H7 (cell line): ENCODE data around the gene TXNDC11. TPM values are rescaled to one million over a fixed set of nuclear protein-coding genes. Genes with fewer than 3 reads are reported as not detected.
A peak's percentile ranks its signal among the peaks of the same experiment; 100 is the strongest.
"Not testable (repeated sequence)": the region's sequence is repeated elsewhere in the genome, so short reads cannot be mapped to it uniquely, and the experiment has no call there.

Experiments
- DNase-seq: peaks from one replicate; pipeline ENCODE4 v3.0.0; 2012
- H3K27me3 ChIP-seq: 2 replicates; pipeline ENCODE4 v1.6.0; 2011; ENCODE audit warnings: mild to moderate bottlenecking, low read length; ENCODE audit not compliant: control insufficient read depth, insufficient read depth
- H3K36me3 ChIP-seq: replicated peaks from 2 replicates; pipeline ENCODE4 v1.5.1; 2011; ENCODE audit warnings: low read length; ENCODE audit not compliant: control insufficient read depth, insufficient read depth
- H3K4me3 ChIP-seq: 2 replicates; pipeline ENCODE4 v1.5.1; 2011; ENCODE audit warnings: low read depth, mild to moderate bottlenecking, control low read depth, low read length, moderate library complexity; ENCODE audit not compliant: insufficient read depth
- total RNA-seq: library from RNA; depleted of rRNA; stranded (reverse); fragments of >200 nt; shearing (Covaris generic); gene quantifications from 2 replicates; pipeline ENCODE4 v1.2.3, GENCODE V29; 2014; rRNA removed

Gene TXNDC11, protein sequence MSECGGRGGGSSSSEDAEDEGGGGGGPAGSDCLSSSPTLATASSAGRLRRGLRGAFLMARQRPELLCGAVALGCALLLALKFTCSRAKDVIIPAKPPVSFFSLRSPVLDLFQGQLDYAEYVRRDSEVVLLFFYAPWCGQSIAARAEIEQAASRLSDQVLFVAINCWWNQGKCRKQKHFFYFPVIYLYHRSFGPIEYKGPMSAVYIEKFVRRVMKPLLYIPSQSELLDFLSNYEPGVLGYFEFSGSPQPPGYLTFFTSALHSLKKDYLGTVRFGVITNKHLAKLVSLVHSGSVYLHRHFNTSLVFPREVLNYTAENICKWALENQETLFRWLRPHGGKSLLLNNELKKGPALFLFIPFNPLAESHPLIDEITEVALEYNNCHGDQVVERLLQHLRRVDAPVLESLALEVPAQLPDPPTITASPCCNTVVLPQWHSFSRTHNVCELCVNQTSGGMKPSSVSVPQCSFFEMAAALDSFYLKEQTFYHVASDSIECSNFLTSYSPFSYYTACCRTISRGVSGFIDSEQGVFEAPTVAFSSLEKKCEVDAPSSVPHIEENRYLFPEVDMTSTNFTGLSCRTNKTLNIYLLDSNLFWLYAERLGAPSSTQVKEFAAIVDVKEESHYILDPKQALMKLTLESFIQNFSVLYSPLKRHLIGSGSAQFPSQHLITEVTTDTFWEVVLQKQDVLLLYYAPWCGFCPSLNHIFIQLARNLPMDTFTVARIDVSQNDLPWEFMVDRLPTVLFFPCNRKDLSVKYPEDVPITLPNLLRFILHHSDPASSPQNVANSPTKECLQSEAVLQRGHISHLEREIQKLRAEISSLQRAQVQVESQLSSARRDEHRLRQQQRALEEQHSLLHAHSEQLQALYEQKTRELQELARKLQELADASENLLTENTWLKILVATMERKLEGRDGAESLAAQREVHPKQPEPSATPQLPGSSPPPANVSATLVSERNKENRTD
- total RNA-seq: 12.3 and 14.4 TPM in 2 replicates

DNA sequence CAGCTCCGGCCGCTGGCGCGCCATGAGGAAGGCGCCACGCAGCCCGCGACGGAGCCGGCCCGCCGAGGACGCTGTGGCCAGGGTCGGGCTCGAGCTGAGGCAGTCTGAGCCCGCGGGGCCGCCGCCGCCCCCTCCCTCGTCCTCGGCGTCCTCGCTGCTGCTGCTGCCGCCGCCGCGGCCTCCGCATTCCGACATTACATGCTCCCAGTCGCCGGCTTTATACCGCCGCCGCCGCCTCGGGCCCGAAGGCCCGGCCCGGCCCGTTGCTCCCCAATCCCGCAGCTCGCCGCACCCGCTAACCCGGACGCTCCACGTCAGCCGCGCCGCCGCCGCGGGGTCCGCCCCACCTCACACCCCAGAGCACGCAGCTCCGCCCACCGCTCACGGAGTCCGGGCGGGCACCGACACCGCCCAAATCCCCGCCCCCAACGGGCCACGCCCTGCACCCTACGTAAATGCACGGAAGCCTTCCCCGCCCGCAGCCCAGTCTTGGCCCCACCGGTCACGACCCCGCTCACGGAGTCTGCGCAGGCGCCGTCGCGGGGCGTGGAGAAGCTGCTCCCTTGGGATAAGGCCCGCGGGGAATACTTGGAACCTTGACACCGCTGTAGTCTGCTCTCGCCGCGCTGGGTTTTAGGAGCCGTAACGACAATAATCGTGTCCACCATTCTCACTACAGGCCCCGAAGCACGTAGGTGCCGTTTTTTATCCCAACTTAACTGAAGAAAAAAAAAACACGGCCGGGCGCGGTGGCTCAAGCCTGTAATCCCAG is at the start of gene TXNDC11:
TSS of gene TXNDC11 (minus strand) at position 322 of the 772 bp plus-strand sequence. CDS start at position 195, 127 bp downstream.
- DNase-seq: peak; percentile 99
- H3K36me3 ChIP-seq: no peaks in the 10 kb centered on the region
- peak within 1 kb of the TSS; percentile 82 for H3K4me3 ChIP-seq

DNA sequence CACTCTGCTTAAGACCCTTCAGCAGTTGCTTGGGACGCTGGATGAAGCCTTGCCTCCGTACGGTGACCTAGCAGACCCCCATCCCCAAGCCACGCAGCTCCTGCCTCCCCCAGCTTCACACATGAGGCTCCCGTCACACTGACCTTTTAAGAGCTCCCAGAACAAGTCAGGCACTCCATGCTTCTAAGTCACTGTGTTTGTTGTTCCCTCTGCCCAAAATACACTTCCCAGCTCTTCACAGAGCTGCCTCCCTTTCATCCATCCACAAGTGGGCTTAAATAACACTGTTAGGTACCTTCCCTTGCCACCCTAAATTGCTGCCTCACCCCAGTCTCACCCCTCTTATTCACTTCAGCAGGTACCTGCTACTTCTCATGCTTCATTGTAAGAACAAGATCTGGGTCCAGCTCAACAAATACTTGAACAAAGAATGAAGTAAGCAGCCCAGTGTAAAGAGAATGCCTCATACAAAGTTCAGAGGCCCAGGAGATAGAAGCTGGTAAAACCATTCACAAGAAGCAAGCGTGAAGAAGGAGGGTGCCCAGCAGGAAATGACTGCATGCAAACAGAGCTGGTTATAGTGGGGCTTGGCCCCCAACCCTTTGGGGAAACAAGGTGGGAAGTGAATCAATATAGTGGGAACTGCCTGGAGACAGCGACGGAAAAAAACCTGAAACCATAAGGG is 48.6 kb upstream of the TXNDC11 start:
- DNase-seq: no peak
- Histone ChIP-seq H3K4me3 (no peak overlapping the region), H3K36me3 (peaks cover 4% of the 10 kb centered on the region), H3K27me3 (no peaks in the 10 kb centered on the region)

More for the DNA sequence above, at the start of gene TXNDC11:
- H3K27me3 ChIP-seq: no peaks in the 10 kb centered on the region

DNA sequence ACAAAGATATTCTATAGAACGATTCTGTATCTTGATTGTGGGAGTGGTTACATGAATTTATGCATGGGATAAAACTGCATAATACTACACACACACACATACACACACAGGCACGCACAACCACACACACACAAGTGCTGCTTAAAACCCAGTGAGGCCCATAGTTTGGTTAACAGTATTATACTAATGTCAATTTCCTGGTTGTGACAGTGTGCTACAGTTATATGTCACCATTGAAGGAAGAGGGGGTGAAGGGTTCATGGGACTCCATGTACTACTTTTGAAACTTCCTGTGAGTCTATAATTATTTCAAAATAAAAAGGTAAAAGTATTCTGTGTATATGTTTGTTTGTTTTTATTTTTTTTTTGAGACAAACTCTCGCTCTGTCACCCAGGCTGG is 46.3 kb upstream of the TXNDC11 start:
- no peak for DNase-seq
- H3K36me3 ChIP-seq: peaks cover 2% of the 10 kb centered on the region
- no peaks in the 10 kb centered on the region for H3K27me3 ChIP-seq
- H3K4me3 ChIP-seq: no peak overlapping the region

DNA sequence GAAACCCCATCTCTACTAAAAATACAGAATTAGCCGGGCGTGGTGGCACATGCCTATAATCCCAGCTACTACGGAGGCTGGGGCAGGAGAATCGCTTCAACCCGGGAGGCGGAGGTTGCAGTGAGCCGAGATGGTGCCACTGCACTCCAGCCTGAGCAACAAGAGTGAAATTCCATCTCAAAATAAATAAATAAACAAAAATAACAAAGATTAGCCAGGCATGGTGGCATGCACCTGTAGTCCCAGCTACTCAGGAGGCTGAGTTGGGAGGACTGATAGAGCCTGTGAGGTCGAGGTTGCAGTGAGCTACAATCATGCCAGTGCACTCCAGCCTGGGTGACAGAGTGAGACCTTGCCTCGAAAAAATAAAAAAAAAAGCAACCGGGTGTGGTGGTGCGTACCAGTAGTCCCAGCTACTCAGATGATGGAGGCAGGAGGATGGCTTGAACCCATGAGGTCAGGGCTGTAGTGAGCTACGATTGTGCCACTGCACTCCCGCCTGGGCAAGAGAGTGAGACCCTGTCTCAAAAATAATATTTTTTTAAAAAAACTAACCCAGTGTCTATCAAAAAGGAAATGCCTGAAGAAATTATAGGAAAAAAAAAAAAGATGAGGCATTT is 42.4 kb upstream of the TXNDC11 start:
- H3K4me3 ChIP-seq, DNase-seq, H3K36me3 ChIP-seq, H3K27me3 ChIP-seq: not testable (repeated sequence)

DNA sequence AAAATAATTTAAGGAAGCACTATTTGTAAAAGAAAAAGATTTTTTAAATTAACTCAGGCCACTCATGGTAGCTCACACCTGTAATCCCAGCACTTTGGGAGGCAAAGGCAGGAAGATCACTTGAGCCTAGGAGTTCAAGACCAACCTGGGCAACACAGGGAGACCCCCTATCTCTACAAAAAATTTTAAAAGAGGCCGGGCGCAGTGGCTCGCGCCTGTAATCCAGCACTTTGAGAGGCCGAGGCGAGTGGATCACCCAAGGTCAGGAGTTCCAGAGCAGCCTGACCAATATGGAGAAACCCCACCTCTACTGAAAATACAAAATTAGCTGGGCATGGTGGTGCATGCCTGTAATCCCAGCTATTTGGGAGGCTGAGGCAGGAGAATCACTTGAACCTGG is 41.7 kb upstream of the TXNDC11 start:
- not testable (repeated sequence) for DNase-seq, H3K27me3 ChIP-seq, H3K36me3 ChIP-seq, H3K4me3 ChIP-seq

DNA sequence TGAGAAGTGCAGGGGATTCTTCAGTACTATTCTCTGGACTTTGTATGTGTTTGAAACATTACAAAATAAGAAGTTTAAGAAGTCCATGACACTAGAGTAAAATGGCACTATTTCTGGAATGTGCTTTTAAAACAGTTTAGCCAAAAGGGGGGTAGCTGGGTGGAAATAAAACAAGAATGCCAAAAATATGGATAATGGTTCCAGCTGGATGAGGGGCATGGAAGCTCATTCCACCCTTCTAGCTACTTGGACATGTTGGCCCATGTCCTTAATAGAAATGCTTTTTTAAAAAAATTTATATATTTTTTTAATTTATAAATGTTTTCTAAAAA is 41.3 kb upstream of the TXNDC11 start:
- H3K4me3 ChIP-seq: no peak overlapping the region
- DNase-seq: no peak
- H3K27me3 ChIP-seq: no peaks in the 10 kb centered on the region
- no peaks in the 10 kb centered on the region; the same call in 1 of the 2 replicates for H3K36me3 ChIP-seq

DNA sequence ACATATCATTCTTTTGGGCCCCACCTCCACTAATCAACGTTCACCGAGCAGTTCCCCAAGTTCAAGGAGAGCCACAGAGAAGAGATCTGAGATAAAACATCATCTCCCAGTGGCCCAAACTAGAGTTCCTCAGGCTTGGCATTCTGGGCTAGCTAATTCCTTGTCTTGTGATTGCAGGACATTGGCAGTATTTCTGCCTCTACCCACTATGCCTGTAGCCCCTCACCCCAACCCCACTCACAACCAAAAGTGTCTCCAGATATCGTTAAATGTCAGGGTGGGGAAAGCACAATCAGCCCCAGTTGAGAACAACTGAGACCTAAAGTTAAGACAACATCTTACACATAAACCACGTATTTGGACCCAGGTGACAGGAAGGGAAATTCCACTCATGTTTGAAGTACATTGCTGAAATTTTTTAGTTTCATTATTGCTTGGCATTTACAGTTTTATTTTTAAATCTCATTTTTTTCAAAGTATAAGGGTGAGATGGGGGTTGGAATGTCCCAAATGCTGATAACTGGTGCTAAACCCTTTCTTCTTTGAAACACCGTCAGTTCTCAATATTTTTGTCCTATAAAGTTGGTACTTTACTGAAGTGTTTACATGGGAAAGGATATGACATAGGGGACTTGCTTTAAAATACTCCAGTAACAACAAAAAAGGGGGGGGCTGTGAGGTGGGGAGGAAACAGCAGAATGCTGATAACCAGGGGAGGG is 40.8 kb upstream of the TXNDC11 start:
- DNase-seq: no peak
- no peak overlapping the region for H3K4me3 ChIP-seq

DNA sequence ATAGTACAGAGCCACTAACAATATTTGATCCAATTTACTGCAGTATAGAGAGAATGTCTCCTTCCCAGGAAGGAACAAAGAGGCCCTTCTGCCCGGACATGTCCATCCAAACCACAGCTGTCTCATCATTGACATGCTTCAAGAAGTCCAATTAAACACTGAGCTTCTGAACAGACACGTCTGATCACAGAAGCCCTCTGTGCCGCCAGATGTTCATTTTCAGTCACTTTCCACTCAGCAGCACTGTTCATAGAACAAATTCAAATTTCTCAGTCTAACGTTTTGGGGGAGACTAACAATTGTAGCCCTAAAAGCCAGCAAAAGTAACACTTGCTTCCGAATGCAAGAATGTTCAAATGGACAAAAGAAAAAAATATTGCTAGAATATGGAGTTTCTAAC is 39.1 kb upstream of the TXNDC11 start:
- Histone ChIP-seq H3K27me3 (no peaks in the 10 kb centered on the region), H3K36me3 (peaks cover 1% of the 10 kb centered on the region), H3K4me3 (no peak overlapping the region)
- no peak for DNase-seq

More for the DNA sequence above, 40.8 kb upstream of the TXNDC11 start:
- H3K36me3 ChIP-seq: no peaks in the 10 kb centered on the region; the same call in 1 of the 2 replicates
- no peaks in the 10 kb centered on the region for H3K27me3 ChIP-seq

DNA sequence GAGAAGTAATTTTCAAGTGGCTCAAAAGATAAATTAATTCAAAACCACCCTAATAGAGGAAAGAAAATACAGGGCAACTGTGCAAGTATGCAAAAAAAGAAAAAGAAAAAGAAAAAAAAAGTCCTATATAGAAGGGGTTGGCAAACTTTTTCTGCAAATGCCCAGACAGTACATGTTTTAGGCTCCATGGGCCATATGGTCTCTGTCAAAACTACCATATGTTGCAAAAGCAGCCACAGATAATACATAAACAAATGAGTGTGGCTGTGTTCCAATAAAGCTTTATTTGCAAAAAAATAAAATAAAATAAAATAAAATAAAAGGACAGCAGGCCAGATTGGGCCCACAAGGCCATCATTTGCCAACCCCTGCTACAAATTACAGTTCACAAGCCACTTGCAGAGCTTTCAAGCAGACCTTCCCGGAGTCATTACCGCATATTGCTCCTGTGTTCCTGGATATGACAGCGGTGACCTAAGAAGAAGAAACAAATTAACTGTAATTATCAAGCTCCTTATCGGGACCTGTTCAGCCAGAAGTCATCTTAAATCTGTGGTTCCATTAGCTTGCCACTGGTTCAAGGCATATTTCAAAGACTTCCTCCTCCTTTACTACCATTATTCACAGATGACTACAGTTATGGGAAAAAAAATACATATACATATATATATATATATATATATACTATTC is 38.5 kb upstream of the TXNDC11 start:
- H3K36me3 ChIP-seq: peaks cover 1% of the 10 kb centered on the region
- DNase-seq: no peak
- no peaks in the 10 kb centered on the region for H3K27me3 ChIP-seq
- no peak overlapping the region for H3K4me3 ChIP-seq

DNA sequence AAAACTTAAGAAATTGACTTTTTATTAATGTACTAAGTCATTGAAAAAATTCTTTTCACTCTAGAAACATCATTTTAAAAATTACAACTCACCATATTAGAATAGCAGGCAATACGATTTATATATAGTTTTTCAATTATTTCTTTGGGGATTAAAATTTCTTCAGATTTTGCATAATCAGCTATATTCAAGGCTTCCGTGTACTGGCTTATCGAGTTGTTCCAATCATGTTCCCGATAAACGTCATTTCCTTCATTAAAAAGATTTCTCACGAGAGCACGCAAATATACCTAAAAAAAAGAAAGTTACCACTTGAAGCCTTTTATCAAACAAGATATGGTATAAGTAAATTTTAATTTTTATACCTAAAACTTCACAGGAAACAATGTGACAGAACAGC is 36.4 kb upstream of the TXNDC11 start:
- Histone ChIP-seq H3K4me3 (no peak overlapping the region), H3K27me3 (no peaks in the 10 kb centered on the region), H3K36me3 (peaks cover 8% of the 10 kb centered on the region)
- no peak for DNase-seq

DNA sequence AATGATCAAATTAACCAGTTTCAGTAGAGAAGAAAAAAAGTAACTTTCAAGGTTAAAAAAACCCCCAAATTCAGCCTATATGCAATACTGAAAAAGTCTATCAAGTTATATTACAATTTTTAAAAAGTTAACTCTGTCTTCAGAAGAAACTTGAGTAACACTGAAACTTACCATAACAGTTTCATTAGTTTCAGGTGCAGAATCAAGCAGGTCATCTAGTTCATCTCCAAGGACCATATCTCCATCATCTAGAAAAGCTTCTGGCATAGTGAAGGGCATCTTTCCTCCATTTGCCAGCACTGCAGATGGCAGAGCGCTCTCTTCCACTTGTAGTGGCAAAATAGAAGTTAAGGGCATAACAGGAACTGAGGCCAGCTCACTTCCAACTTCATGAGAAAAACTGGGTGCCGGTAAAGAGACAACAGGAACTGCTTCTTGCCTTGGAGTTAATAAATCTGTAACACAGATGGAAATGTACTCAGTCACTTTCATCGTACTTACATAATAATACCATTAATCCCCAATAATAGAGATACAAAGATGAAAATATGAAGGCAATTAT is 31.5 kb upstream of the TXNDC11 start:
- H3K36me3 ChIP-seq: peaks cover 23% of the 10 kb centered on the region
- no peaks in the 10 kb centered on the region for H3K27me3 ChIP-seq
- H3K4me3 ChIP-seq: no peak overlapping the region
- no peak for DNase-seq

DNA sequence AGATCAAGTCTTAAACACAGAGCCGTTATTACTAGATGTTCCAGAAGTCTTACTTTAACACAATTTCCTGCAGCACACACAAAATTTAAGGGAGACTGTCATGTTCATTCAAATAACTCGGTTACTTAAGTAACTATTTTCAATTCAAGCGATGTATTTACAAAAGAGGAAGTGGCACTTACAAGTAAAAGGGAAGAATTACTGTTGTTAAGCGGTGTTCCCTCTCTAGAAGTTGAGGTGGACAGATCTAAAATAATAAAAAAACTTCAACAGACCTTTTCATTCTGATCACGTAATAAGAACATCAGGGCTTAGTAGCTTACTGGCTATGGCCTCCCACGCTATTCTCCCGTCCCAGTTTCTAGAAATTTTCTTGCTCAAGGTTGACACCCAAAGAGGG is 26.2 kb upstream of the TXNDC11 start:
- Histone ChIP-seq H3K27me3 (no peaks in the 10 kb centered on the region), H3K4me3 (no peak overlapping the region), H3K36me3 (peaks cover 30% of the 10 kb centered on the region)
- DNase-seq: no peak
